GM19468 (cell line): Measurements from ENCODE around the gene PRKCE.

Experiments used
- ATAC-seq: cut with Tn5 transposase; IDR thresholded peaks from one replicate; pipeline ENCODE4 v1.9.1; 2021; ENCODE audit warnings: mild to moderate bottlenecking, moderate library complexity, moderate number of reproducible peaks; ENCODE audit not compliant: unreplicated experiment; ENCODE audit errors: extremely low read depth

PRKCE gene

GRCh38 chr2:45988879-45989278 is 337.4 kb downstream of the PRKCE start:
- ATAC-seq: no peak

DNA sequence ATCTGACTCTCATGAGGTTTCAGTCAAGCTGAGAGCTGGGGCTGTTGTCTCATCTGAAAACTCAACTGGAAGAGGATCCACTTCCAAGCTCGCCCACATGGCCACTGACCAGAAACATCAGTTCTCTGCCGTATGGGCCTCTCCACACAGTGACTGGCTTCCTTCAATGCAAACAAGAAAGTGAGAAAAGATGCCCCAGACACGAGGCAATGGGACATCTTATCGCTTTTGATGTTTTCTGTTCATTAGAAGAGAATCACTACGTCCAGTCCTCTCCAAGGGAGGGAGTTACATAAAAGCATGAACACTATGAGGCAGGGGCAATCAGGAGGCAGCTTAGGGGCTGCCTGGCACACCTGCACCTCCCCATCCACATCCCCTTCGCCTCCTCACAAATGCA is 338.7 kb downstream of the PRKCE start:
- ATAC-seq: no peak

DNA sequence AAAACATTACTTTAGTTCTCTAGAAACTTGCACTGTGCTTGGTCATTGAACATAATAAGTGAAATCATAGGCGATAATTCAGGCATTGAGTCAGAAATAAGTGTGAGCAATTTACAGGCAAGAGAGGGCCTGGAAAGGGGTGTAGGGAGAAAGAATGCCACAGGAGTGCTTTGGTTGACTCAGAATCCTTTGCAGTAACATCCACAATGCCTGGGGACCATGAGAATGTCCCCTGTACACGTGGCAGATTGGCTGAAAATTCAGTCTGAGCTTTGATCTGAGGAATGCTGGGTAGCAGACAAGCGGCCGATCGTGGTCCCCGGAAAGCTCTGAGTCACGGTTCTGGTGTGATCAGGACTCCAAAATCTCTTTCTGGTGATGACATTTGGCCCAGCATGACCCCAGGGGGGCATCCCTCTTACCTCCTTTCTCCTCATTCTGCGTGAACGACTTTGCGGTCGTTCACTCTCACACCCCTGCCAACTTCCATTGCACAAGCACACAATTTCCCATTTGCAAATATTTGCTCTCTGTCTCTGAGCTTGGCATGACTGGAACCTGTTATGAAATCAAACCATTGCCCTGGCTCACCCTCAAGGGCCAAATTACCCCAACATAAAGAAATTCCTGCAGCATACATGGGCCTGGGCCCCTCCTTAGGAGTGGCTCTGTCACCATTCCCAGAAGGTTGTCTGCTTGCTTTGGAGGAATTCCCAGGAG is 340.7 kb downstream of the PRKCE start:
- ATAC-seq: no peak

- ATAC-seq: no peak
These were observed 341.4 kb downstream of the PRKCE start for GRCh38 chr2:45992741-45993475.

GRCh38 chr2:45993476-45993991 is 342.1 kb downstream of the PRKCE start:
- ATAC-seq: no peak

- ATAC-seq: no peak
These were observed 342.6 kb downstream of the PRKCE start for GRCh38 chr2:45994060-45994459.

DNA sequence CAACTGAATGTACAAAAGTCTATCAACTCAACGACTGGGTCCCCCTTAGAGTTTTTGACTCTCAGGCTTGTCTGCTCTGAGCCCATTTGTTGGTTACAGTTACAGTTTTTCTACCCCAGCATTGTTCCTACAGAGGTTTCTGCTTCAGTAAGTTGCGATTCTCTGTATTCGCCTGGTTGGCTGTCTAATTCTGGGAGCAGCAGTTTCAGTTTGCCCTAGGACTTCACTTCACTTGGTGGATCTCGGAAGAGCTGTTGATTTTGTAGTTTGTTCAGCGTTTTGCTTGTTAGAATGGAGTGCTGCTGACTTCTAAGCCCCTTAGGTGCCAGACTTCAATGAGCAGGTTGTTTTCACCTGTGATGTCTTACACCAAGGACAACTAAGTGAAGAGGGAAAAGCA is 349.2 kb downstream of the PRKCE start:
- ATAC-seq: no peak

GRCh38 chr2:46001290-46001689 is 349.8 kb downstream of the PRKCE start:
- ATAC-seq: no peak

DNA sequence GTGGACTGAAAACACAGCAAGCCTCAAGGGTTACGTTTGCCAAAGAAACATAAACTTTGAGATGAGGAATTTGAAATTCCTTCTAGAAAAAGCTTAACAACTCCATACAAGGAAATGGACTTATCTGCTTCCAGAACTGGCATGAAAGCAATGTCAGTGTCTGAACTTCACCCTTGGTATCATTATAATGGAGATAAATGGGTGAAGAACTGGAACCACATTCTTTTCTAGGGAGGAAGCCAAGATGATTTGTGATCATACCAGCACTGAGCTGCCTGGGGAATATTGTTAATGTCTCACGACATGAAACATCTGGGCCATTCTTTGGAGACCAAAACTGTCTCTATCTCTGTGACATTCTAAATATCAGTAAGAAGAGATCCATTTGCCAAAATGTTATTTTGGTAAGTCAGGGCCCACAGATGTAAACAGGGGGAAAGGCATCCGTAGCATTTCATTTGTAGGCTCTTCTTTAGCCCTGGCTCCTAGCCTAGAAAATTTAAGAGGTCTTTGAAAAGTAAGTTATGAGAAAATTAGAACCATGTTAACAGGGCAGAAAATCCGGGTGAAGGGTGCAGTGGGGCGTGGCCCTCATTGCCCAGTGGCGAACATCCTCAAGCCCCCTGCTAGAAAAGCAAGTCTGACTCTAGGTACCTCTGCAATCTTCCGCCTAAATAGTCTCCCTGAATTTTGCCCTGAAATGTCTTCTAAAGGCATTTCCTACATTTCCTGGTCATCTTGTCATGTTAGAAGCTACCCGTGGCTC is 350.4 kb downstream of the PRKCE start:
- ATAC-seq: no peak

- ATAC-seq: no peak
These were observed 351.0 kb downstream of the PRKCE start for GRCh38 chr2:46002507-46002883.

DNA sequence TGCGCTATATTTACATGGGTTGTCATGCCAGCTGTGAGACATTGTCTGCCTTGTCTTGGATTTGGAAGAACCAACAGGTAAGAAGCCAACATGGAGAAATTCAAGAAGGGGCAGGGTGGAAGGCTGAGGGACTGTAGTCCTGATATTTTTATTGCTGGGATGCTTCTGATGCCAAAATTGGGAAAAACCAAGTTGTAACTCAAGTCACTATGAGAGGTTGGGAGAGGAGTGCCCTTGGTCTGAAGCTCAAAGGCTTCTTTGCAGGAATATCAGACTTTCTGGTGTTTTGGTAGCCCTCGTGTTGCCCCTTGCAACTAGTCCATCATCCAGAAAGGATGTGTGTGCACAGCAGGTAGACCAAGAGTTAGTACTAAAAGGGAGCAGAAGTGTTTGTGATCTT is 351.5 kb downstream of the PRKCE start:
- no peak for ATAC-seq

DNA sequence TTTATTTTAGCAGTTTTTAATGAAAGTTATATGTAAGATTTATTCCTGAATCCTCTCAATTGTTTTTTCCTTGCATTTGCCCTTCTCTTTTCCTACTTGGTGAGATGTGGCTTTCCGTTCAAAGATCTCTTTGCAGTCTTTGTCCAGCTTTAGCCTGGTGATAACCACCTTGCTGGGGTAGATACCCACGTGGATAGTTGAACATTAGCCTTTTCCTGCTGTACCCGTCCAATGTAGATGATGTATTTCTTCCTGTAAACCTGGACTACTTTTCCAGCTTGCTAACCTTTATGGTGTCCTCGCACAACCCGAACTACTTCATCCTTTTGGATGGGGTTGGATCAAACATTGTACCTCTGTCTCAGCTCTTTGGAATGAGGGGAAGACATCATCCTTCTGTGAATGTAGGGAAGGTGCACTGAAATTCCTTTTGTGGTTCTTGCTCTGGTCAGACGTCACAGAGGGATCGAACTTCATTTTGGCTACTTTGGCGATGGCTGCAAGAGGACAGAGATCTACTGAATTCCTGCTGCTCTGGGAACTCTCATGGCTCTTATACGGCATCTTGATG is 352.5 kb downstream of the PRKCE start:
- no peak for ATAC-seq

DNA sequence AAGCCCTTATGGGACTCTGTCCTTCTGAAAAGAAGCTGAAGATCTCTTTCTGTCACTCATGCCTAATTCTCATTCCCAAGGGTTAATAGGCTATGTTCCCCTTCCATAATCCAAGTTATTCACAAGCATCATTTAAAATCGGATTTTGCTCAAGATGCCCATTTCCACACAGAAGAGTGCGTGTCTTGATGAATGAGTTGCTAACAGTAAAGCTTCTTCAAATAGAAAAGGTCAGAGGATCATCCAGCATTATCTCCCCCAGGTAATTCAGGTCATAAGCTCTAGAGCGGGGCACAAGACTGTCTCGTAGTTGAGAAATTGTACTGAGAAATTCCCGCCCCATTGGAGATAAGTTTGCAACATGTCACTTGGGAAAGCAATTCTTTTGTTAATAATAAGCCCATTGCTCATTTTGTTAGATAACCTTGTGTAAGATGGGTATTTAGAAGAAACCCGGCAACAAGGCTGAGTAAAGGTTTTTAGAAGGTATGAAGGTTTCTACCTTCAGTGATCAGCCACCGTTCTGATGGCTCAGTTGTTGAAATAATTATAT is 355.1 kb downstream of the PRKCE start:
- ATAC-seq: no peak

DNA sequence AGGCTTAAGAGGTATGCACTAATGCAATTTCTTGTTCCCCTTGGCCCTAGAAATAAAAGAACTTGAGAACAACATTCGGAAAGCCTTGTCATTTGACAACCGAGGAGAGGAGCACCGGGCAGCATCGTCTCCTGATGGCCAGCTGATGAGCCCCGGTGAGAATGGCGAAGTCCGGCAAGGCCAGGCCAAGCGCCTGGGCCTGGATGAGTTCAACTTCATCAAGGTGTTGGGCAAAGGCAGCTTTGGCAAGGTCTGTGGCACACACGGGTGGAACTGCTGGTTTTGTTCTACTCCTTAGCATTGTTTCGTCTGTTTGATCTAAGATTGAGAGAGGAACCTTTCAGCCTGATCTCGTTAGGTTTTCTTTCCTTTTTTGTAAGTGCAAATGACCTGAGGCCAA is 355.9 kb downstream of the PRKCE start:
- no peak for ATAC-seq

- ATAC-seq: no peak
These were observed 356.8 kb downstream of the PRKCE start for GRCh38 chr2:46008091-46008870.

DNA sequence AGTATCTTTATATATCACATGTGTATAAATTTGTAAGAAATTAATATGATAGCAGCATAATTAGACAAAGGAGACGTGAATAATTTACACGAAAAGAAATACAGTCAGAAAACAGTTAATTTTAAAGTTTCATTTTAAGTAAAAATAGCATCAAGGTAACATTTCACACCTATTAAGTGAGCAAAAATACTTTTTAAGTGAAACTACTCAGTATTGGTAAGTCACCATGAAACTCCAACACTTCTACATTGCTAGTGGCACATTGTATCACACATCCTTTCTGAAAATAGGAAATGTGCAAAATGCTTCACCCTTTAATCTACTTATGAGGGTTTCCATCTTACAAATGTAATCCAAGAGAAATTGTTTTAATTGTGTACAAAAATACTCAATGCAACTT is 357.8 kb downstream of the PRKCE start:
- no peak for ATAC-seq

GRCh38 chr2:46009772-46010171 is 358.3 kb downstream of the PRKCE start:
- ATAC-seq: no peak

GRCh38 chr2:46010223-46010924 is 358.9 kb downstream of the PRKCE start:
- ATAC-seq: no peak

DNA sequence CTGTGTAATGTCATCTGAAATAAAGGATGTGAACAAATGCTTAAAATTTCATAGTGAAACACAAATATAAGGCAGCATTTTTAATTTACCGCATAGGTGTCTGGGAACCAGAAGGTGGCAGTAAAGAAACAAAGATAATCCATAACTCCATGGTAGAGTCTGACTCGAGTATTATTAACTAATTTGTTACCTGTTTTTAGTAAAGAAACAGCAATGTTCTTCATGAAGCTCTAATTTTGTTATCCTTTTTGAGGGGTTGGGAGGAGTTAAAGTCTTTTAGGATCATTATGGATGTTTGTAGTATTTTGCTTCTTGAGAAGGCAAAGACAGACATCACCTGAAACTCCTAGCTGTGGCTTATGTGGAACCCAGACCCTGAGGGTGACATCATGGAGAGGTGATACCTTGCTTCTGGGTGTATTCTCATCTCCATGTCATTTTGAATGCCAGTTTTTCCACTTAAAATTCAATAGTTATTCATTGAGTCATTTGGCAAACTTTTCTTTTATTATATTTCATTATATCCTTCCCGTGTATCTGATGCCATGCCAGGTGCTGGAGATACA is 359.5 kb downstream of the PRKCE start:
- ATAC-seq: no peak
